HCT116 (cell line): ENCODE data around the gene SCPEP1. TPM values are rescaled to one million over a fixed set of nuclear protein-coding genes. Genes with fewer than 3 reads are reported as not detected.

ENCODE experiments used
- ATAC-seq: fragments of 200-7000 bp; cut with Tn5 transposase; 2 replicates; pipeline ENCODE4 v1.9.1; 2020; ENCODE audit warnings: mild to moderate bottlenecking, moderate library complexity
- BruUV-seq: library from RNA; stranded (reverse); fragments of 400-500 nt; replicated peaks from 2 replicates; lab custom pipeline; 2021; lab: Mats Ljungman, UMichigan
- CTCF ChIA-PET: fragments of 300-600 bp; sonication (Branson Sonifier 250); formaldehyde crosslinking; loops from one replicate; lab custom pipeline; 2021; ENCODE audit warnings: antibody characterized with exemption; lab: Charles Lee
- POLR2A ChIA-PET: fragments of 300-600, 350-600 bp; sonication (Branson Sonifier 250); formaldehyde crosslinking; loops from one replicate; lab custom pipeline; 2021; ENCODE audit warnings: antibody characterized with exemption; lab: Charles Lee
- RAD21 ChIA-PET, 2 experiments: fragments of 300-600 bp; sonication (Branson Sonifier 250); formaldehyde crosslinking; loops; one replicate each; lab custom pipeline; 2023; ENCODE audit warnings: low total read pairs in 2 of 2; ENCODE audit not compliant: uncharacterized antibody in 2 of 2, unreplicated experiment in 2 of 2, low non-redundant PET in 1 of 2; lab: Charles Lee
- DNase-seq: peaks from one replicate; pipeline ENCODE4 v3.0.0-alpha.2; 2010; ENCODE audit warnings: low read depth, low spot score
- H2AFZ ChIP-seq: fragments of 200-600 bp; shearing (Covaris generic), sonication (generic); 2 replicates; pipeline ENCODE4 v1.6.1; 2017; ENCODE audit warnings: low read depth, mixed run types, mixed read lengths, antibody characterized with exemption, low read length; ENCODE audit not compliant: poor library complexity, severe bottlenecking
- H3K27ac ChIP-seq: 2 replicates; pipeline ENCODE4 v1.5.1; 2012; ENCODE audit warnings: low read depth, low read length
- H3K27me3 ChIP-seq: fragments of 200-600 bp; sonication (generic); 2 replicates; pipeline ENCODE4 v1.6.1; 2016; ENCODE audit warnings: mixed run types, low read length, mixed read lengths; ENCODE audit not compliant: insufficient read depth
- H3K36me3 ChIP-seq, 2 experiments: fragments of 200-500 bp in 1 of 2; fragments of 200-600 bp in 1 of 2; sonication (Bioruptor generic) in 1 of 2; sonication (generic) in 1 of 2; 2 replicates each; pipeline versions ENCODE4 v1.5.1 to v1.6.1; 2014 to 2016; ENCODE audit warnings: low read length in 2 of 2, inconsistent platforms in 1 of 2, mixed read lengths in 1 of 2, mixed run types in 1 of 2; ENCODE audit not compliant: insufficient read depth in 2 of 2, control insufficient read depth in 1 of 2
- H3K4me1 ChIP-seq, 2 experiments: fragments of 200-600 bp in 1 of 2; sonication (generic) in 1 of 2; 2 replicates each; pipeline versions ENCODE4 v1.5.1 to v1.6.1; 2012 to 2017; ENCODE audit warnings: low read length in 2 of 2, inconsistent platforms in 1 of 2, mild to moderate bottlenecking in 1 of 2, mixed read lengths in 1 of 2, mixed run types in 1 of 2, moderate library complexity in 1 of 2; ENCODE audit not compliant: insufficient read depth in 2 of 2, control insufficient read depth in 1 of 2
- H3K4me2 ChIP-seq: fragments of 200-600 bp; sonication (generic); 2 replicates; pipeline ENCODE4 v1.6.1; 2017; ENCODE audit warnings: mixed run types, low read length, mixed read lengths
- H3K4me3 ChIP-seq, 2 experiments: fragments of 200-600 bp in 1 of 2; sonication (generic) in 1 of 2; replicated peaks in 1 of 2; 2 replicates each; pipeline ENCODE4 v1.5.1; 2011 to 2016; ENCODE audit warnings: low read length in 2 of 2, control low read depth in 1 of 2, low read depth in 1 of 2, mild to moderate bottlenecking in 1 of 2, mixed read lengths in 1 of 2, mixed run types in 1 of 2
- H3K79me2 ChIP-seq: fragments of 200-600 bp; sonication (generic); 2 replicates; pipeline ENCODE4 v1.6.1; 2017; ENCODE audit warnings: mild to moderate bottlenecking, mixed run types, low read length, moderate library complexity, mixed read lengths; ENCODE audit not compliant: insufficient read depth
- H3K9ac ChIP-seq: fragments of 200-600 bp; sonication (generic); 2 replicates; pipeline ENCODE4 v1.6.1; 2016; ENCODE audit warnings: low read length, mixed read lengths
- H3K9me2 ChIP-seq: fragments of 200-600 bp; sonication (generic), shearing (Covaris generic); 2 replicates; pipeline ENCODE4 v1.6.1; 2017; ENCODE audit warnings: mixed run types, mild to moderate bottlenecking, moderate library complexity; ENCODE audit not compliant: insufficient read depth
- H3K9me3 ChIP-seq, 2 experiments: fragments of 200-500 bp in 1 of 2; fragments of 200-600 bp in 1 of 2; sonication (Bioruptor generic) in 1 of 2; sonication (generic) in 1 of 2; 2 replicates each; pipeline ENCODE4 v1.6.1; 2014 to 2017; ENCODE audit warnings: low read length in 2 of 2, mixed read lengths in 2 of 2, inconsistent platforms in 1 of 2, low read depth in 1 of 2, mild to moderate bottlenecking in 1 of 2, mixed run types in 1 of 2, moderate library complexity in 1 of 2; ENCODE audit not compliant: control insufficient read depth in 1 of 2, insufficient read depth in 1 of 2
- H4K20me1 ChIP-seq: fragments of 200-600 bp; sonication (generic), shearing (Covaris generic); 2 replicates; pipeline ENCODE4 v1.6.1; 2017; ENCODE audit warnings: mixed run types, mild to moderate bottlenecking, moderate library complexity; ENCODE audit not compliant: insufficient read depth
- ATF3 ChIP-seq: IDR thresholded peaks from 2 replicates; pipeline ENCODE4 v1.6.1; 2012
- CBX3 ChIP-seq: IDR thresholded peaks from 2 replicates; pipeline ENCODE4 v1.6.1; 2012; ENCODE audit warnings: low read depth
- EGR1 ChIP-seq: IDR thresholded peaks from 2 replicates; pipeline ENCODE4 v1.6.1; 2012; ENCODE audit warnings: low read depth
- ELF1 ChIP-seq: IDR thresholded peaks from 2 replicates; pipeline ENCODE4 v1.6.1; 2012; ENCODE audit warnings: low read depth, borderline replicate concordance
- EZH2phosphoT487 ChIP-seq: fragments of 200-600 bp; IDR thresholded peaks from 2 replicates; pipeline ENCODE4 v1.6.1; 2018; ENCODE audit warnings: antibody characterized with exemption, borderline replicate concordance
- FOSL1 ChIP-seq: IDR thresholded peaks from 2 replicates; pipeline ENCODE4 v1.6.1; 2012; ENCODE audit warnings: low read depth
- MAX ChIP-seq: IDR thresholded peaks from 2 replicates; pipeline ENCODE4 v1.6.1; 2012
- POLR2AphosphoS5 ChIP-seq: IDR thresholded peaks from 2 replicates; pipeline ENCODE4 v1.6.1; 2011; ENCODE audit warnings: mild to moderate bottlenecking, low read depth, low read length, moderate library complexity
- RAD21 ChIP-seq: IDR thresholded peaks from 2 replicates; pipeline ENCODE4 v1.6.1; 2012; ENCODE audit warnings: low read depth, mild to moderate bottlenecking
- REST ChIP-seq: IDR thresholded peaks from 2 replicates; pipeline ENCODE4 v1.6.1; 2012; ENCODE audit warnings: low read depth
- SP1 ChIP-seq: IDR thresholded peaks from 2 replicates; pipeline ENCODE4 v1.6.1; 2012; ENCODE audit warnings: low read depth
- SRF ChIP-seq: IDR thresholded peaks from 2 replicates; pipeline ENCODE4 v1.6.1; 2012; ENCODE audit warnings: low read depth
- TCF7L2 ChIP-seq: IDR thresholded peaks from 2 replicates; pipeline ENCODE4 v1.7.0; 2011; ENCODE audit warnings: borderline replicate concordance, inconsistent platforms; ENCODE audit not compliant: insufficient read depth, insufficient read length; ENCODE audit errors: extremely low read depth
- ZFX ChIP-seq: fragments of 450-650 bp; IDR thresholded peaks from 2 replicates; pipeline ENCODE4 v1.6.1; 2017
- ZNF274 ChIP-seq: fragments of 200-500 bp; sonication (Bioruptor generic); IDR thresholded peaks from 2 replicates; pipeline ENCODE4 v1.6.1; 2014; ENCODE audit warnings: mild to moderate bottlenecking, low read depth, low read length, inconsistent platforms
- intact Hi-C: fragments of 100-400 bp; cut with micrococcal nuclease; formaldehyde crosslinking; loops from 2 replicates; pipeline ENCODE4 v1.10.0; 2022
- total RNA-seq: library from RNA; stranded (reverse); gene quantifications from one replicate; pipeline ENCODE4 v1.2.1, GENCODE V29; 2021; ENCODE audit not compliant: unreplicated experiment

The SCPEP1 gene
- total RNA-seq, 1 experiment from 2014 or later: 28.3 TPM

GRCh38 chr17:56972111-56972730, 5.7 kb upstream of the SCPEP1 start:
- H4K20me1 ChIP-seq: no peaks in the 10 kb centered on the region
- intact Hi-C loops: no loop called here
- H2AFZ ChIP-seq: no peak overlapping the region
- no peaks in the 10 kb centered on the region for H3K27me3 ChIP-seq
- H3K36me3 ChIP-seq: no peaks in the 10 kb centered on the region
- no peak overlapping the region for H3K27ac ChIP-seq
- ATAC-seq (no peak), DNase-seq (no peak)
- peaks cover 1 to 2% of the 10 kb centered on the region in 2 experiments; a peak in 3 of 4 replicates for H3K4me1 ChIP-seq
- BruUV-seq: no TSS peak
- no peak overlapping the region for H3K9ac ChIP-seq
- ChIA-PET POLR2A (interaction anchor here (0.8 kb wide), 1 partner anchor 135 kb away, joined by 3 read pairs; no protein-coding TSS in a partner anchor), CTCF (no interaction called here), RAD21 (no interaction called here)
- TF ChIP-seq POLR2AphosphoS5 (no peak), MAX (no peak), SP1 (no peak), ELF1 (no peak), SRF (no peak), RAD21 (no peak)
- no peak overlapping the region for H3K4me3 ChIP-seq
- no peaks in the 10 kb centered on the region for H3K9me2 ChIP-seq
- no peaks in the 10 kb centered on the region for H3K9me3 ChIP-seq
- no peak overlapping the region for H3K4me2 ChIP-seq
- no peaks in the 10 kb centered on the region for H3K79me2 ChIP-seq

- H3K4me1 ChIP-seq: peaks cover 6 to 9% of the 10 kb centered on the region in 2 experiments; a peak in 3 of 4 replicates
- POLR2A ChIA-PET: no interaction called here
- no TSS peak for BruUV-seq
- no peaks in the 10 kb centered on the region for H3K79me2 ChIP-seq
- no peak overlapping the region for H3K27ac ChIP-seq
- CTCF ChIA-PET: no interaction called here
- no peaks in the 10 kb centered on the region for H4K20me1 ChIP-seq
- H3K36me3 ChIP-seq: no peaks in the 10 kb centered on the region
- H3K9me2 ChIP-seq: no peaks in the 10 kb centered on the region
- RAD21 ChIA-PET: no interaction called here
- H3K4me3 ChIP-seq: no peak overlapping the region
- no peaks in the 10 kb centered on the region for H3K27me3 ChIP-seq
- H3K4me2 ChIP-seq: no peak overlapping the region
- intact Hi-C loops: no loop called here
- DNase-seq: no peak
- no peak for ATAC-seq
- no peak overlapping the region for H3K9ac ChIP-seq
- H3K9me3 ChIP-seq: no peaks in the 10 kb centered on the region
- no peak overlapping the region for H2AFZ ChIP-seq
- TF ChIP-seq ZNF274 (no peak), MAX (no peak), EZH2phosphoT487 (no peak), ATF3 (no peak), FOSL1 (no peak), REST (no peak), ZFX (no peak), CBX3 (no peak), TCF7L2 (no peak), EGR1 (no peak), SRF (no peak)
Measured at GRCh38 chr17:56973520-56973919, 4.4 kb upstream of the SCPEP1 start.
